OCI-M2 (cell line): ENCODE measurements around the gene ITPR1.

Experiments
- DNase-seq: peaks from one replicate; lab custom pipeline; 2025; ENCODE audit not compliant: unreplicated experiment; lab: John Stamatoyannopoulos, UW

Gene ITPR1

DNA sequence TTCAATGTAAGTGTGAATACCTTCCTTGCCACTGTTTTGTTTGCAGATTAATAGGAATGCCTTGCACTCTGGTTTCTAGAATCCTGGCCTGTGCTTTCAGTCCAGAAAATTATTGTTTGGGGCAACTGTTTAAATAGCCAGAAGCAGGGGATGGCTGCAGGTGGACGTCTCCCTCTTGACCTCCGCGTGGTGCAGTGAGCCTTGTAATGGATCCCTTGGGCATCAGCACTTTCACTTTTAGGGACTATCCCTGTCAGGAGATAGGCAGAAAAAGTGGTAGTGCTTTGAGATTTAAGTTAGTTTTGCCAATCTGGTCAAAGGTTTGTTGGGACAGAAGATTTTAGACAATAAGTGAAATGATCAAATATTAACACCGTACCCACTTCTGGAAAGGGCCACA is 307.4 kb downstream of the ITPR1 start:
- no peak for DNase-seq

DNA sequence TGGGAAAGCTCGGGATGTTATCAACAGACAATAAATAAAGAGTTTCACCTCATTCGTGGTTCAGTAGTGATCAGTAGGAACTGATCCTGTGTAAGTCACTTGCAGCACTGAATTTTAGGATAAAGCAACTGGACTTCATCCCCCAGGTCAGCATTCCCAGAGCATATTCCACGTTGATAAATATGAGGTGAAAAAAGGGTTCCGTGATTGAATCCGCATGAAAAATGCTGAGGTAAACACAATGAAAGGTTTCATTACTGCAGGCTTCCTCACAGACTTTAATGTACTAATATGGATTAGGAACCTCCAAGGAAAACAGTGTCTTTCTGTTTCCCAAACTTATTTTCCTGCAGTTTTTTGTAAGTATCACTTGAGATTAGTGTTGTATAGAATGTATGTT is 308.7 kb downstream of the ITPR1 start:
- no peak for DNase-seq

DNA sequence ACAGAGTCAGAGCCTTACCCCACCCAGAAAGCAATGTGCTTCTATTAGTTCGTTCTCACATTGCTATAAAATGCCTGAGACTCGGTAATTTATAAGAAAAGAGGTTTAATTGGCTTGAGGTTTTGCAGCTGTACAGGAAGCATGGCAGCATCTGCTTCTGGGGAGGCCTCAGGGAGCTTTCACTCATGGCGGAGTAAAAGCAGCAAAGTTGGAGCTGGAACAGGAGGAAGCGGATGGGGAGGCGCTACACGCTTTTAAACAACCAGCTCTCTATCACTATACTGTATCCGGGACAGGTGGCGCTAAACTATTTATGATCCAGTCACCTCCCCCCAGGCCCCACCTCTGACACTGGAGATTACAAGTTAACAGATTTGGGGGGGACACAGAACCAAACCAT is 309.8 kb downstream of the ITPR1 start:
- DNase-seq, result no peak

DNA sequence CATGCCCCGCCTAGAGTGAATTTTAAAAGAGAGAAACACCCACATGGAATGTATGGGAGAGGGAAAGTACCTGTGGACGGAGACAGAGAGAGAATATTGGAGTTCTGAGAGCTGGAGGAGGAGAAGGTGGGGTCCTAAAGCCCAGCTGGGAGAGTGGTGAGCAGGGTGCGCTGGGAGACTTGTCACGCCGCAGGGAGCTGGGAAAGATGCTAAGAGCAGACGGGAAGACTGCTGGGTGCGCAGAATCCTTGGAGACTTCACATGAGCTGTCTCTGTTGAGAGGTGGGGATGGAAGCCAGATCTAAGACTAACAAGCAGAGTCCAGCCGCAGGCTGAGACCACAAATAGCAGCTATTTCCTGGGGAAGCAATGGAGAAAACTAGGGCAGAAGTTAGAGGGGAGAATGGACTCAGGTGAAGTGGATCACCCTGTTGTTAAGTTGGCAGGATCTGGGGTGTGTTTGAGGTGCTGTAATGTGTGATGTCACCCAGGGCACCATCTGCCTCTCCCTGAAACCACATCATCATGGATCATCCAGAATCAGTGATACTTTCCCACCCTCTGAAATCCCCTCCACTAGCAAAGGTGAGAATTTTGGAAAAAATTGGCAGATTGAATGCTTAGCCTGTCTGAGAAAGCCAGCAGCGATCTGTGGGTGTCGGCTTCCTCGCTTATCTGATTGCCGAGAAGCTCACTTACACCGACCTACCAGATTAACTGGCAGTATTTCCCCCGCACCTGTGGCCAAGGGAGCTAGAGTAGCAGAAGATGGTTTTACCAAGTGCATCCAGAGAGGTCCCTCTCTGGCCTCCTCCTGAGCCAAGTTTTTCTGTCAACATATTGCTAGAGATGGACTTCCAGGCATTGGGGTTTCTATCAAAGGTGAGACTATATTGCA is 311.3 kb downstream of the ITPR1 start:
- DNase-seq, result no peak

DNA sequence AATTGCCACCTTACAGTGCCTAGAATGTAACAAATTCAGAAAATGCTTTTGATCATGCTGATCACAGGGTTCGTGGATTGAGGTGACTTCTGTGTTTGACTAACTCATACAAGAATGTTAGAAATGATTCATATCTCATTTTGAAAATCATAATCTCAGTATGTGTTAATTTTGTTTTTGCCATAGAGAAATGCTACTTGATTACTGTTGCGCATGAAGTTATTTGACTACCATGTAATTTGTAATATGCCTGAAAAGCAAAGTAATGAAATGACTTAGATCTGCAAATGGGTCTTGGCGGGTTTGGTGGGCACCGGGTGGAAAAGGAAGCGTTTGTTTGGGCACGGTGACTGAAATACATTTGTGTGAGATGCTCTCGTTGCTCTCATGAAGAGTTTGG is 312.5 kb downstream of the ITPR1 start:
- DNase-seq, result no peak

DNA sequence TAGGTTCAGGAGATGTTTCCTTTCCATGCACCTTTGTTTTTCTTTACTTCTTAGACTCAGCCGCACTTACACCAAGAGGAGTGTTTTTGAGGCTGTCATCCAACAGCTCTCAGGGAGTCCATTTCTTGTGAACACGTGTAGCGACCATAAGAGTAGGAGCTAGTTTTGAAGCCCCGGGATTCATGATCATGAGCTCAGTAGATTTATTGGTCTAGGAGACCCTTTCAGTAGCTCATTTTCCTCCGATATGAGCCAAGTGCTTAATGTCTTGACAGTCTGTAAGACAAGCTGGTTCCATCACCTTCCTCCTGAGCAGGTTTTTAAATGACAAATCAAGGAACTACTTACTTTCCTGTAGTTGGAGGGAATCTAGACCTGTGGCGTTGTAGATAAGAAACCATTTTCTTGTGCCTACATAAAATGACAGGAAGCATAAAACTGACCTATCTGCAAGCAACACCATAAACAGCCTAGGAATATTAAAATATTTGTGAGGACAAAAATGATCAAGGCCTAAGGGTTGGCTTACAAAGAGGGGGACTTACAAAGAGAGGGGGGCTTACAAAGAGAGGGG is 313.5 kb downstream of the ITPR1 start:
- DNase-seq, result no peak

DNA sequence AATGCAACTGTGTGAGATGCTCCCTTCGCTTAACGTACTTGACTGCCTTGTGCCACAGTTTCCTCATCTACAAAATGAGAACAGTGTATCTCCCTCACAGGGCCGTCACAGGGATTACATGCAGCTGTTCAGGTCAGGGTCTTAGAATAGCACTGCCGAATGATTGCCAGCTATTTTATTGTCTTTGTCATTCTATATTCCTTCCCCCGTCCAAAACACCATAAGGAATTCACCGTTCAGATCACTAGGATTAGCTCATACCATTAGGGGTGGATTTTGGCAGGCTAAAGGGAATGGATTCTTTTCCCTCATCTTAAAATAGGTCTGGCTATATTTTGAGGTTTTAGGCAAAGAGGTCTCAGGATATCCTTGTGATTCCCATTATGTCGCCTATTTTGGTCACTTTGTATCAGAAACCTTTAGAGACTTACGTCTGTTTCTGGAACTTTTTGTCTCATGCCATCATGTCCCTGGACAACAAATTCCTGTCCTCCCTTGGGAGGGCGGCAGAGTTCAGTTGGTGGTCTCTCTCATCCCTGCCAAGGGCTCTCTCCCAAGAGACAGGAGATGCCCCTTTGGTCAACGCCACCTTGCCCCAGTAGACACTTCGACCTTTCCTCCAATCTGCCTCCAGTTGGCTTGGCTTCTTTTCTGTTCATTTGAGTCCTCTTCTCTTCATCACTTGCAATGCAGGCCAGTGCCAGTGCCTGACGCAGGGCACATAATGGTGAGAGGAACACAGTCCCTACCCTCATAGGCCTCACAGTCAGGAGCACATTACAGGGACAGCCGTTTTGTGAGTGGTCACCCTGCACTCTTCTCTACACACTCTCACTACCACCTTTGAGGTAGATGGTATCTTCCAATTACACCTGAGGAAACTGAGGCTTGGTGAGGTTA is 314.5 kb downstream of the ITPR1 start:
- DNase-seq, result no peak

DNA sequence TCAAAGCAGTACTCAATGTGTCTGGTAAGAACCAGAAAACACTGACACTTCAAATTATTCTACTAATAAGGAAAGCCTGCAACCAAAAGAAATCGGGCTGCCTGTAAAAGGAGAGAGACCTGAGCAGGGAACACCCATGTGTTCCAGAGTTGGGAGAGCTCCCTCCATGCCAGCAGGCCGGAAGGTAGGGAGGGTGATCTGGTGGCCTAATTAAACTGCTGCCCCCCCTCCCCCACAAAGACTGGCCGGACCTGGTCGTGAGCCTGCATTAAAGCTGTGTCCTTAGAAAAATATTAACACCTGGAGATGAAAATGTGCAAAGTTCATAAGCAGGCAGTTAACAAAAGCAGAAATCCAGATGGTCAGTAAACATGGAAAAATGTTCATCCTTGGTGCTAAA is 315.5 kb downstream of the ITPR1 start:
- no peak for DNase-seq

DNA sequence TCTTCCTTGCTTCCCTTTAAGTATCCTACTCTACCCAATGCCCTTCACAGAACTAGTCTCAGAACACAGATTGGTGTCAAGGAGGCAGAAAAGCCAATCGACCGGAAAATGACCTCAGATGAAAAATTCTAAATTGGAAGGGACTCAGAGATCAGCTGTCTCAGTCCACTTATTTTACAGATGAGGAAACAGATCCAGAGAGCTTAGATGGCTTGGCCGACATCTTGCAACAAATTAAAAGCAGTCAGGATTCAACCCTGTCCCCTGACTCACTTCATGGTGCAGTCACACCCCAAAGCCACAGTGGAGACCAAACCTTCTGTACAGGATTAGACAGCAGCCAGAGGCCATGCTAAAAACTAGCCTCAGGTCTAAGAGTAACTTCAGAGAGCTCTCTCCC is 316.8 kb downstream of the ITPR1 start:
- DNase-seq, result no peak

DNA sequence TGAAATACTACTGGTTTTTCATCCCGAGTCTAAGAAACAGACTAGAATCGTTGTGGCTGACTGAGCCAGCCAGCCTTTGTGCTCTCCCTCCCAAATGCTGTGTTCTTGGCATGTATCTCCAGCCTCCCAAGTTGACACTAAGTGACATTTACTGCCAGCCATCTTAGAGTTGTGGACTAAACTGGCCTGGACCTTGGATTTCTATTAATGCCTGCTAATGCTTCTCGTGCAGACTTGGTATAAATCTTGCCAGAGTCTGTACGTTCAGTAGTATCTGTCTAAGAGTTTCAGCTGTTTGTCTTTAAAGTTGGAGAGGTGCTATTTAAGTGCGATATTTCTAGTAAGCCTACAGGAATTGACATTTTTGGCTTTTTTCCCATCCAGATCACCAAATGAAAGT is 319.4 kb downstream of the ITPR1 start:
- no peak for DNase-seq

DNA sequence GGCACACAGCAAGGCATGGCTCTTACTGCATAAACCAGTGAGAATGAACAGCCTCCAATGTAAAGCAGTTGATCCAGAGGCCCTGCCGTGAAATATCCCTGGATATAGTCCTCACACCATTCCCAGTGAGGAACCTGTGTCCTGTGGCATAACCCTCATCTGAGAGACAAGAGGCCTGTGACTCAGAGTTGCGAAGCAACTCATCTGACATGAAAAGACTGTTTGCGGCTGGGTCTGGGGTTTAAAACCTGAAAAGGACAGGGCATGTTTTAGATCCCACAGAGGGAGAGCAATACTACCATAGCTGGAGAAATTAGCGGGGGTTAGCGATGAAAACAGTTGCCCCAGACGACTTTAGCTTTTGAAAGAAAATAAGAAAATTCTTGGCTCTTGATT is 320.8 kb downstream of the ITPR1 start:
- no peak for DNase-seq

DNA sequence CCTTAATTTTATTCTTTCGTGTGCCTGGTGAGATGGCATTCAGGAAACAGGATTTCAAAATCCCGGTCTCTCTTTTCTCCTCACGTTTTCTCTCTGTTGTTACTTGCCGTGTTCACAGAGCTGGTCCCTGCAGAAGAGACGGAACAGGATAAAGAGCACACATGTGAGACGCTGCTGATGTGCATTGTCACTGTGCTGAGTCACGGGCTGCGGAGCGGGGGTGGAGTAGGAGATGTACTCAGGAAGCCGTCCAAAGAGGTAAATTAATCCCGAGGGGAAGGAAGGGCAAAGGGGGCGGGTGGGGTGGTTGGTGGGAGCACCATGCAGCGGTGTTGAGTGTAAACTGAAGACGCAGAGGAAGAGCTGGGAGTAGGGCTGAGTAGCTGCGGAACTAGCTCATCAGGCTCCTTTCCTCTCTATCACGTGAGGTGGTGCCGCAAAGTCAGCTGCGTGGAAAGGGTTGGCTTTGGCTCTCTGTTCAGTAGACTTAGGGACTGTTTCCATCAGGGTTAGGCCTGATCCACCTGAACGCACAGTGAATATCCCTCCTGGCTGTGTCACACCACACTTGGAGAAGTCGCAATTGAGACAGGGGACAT is 321.3 kb downstream of the ITPR1 start:
- DNase-seq, result no peak

DNA sequence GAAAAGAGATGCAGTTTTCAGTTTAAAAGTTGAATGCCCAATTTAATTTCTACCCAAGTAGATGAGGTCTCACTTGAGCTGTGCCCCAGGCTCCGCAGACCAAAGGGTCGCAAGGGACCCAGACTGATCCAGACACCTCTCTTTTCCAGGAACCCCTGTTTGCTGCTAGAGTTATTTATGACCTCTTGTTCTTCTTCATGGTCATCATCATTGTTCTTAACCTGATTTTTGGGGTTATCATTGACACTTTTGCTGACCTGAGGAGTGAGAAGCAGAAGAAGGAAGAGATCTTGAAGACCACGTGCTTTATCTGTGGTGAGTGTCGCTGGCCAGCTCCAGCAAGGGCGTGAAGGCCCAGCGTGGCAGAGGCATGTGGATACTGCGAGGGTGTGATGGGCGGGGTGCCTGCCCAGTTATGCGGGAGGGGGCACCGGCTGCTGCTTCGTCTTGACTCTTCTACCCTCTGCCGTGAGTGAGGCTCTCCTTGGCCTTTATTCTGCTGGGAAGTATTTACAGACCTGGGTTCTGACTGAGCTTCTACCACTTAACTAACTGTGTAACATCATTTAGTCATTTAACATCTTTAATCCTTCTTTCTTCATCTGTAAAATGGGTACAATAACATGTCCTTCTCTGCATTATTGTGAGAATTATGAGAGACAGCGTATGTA is 321.9 kb downstream of the ITPR1 start:
- no peak for DNase-seq

DNA sequence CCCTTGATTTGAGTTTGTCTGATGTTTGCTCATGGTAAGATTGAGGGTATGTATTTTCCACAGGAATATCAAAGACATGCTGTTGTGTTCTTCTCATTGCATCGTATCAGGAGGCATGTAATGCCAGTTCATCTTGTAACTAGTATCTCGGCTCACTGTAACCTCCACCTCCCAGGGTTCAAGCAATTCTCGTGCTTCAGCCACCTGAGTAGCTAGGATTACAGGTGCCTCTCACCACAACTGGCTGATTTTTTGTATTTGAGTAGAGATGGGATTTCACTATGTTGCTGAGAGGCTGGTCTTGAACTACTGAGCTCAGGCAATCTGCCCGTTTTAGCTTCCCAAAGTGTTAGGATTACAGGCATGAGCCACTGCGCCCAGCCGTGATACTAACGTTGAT is 323.2 kb downstream of the ITPR1 start:
- DNase-seq, result no peak

DNA sequence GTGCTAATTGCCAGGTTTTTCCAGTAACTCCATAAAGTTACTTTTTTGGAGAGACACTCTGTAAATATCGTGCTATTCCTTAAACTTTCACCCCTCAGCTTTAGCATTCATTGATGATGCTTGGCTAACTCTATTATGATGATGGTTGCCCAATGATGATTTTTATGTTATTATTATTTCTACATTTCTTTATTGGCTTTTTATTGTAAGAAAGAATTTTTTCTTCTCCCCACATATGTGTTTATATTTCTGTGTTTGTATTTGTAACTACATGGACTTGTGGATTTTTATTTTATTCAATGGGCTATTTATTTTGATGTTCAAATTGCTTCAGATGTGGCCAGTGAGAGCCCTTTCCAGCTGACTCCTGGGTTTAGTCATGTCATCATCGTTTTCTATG is 323.6 kb downstream of the ITPR1 start:
- no peak for DNase-seq

DNA sequence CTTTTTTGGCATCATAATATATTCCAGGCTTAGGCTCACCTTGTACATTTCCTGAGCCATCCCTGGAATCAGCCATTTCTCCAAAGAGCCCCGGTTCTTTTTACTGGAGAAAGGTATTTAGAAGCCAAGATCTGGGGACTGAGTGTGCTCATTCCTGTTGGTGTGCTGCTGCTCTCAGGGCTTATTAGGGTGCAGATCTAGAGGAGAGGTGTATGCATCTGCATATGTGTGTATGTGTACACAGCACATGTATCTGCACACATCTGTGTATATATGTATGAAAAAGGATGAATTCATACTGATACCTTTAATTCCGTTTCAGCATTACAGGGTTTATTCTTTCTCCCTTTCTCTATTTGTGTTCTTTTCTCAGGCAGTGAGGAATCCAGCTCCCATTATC is 324.0 kb downstream of the ITPR1 start:
- DNase-seq, result no peak

DNA sequence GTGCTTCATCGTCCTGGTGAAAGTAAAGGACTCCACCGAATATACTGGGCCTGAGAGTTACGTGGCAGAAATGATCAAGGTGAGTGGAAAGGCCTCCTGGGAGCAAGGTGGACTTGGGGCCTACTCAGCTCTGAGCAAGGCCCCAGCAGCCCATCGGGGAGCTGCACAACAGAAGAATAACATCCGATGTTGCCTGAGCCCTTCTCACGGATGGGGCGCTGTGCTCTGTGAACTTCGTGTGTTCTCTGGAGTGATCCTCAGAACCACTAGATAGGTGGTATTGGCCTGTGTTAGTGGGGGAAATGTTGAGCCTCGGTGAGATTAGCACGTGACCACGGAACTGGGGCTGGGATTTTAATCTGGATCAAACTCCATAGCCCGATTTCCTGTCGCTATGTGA is 325.0 kb downstream of the ITPR1 start:
- DNase-seq, result no peak

DNA sequence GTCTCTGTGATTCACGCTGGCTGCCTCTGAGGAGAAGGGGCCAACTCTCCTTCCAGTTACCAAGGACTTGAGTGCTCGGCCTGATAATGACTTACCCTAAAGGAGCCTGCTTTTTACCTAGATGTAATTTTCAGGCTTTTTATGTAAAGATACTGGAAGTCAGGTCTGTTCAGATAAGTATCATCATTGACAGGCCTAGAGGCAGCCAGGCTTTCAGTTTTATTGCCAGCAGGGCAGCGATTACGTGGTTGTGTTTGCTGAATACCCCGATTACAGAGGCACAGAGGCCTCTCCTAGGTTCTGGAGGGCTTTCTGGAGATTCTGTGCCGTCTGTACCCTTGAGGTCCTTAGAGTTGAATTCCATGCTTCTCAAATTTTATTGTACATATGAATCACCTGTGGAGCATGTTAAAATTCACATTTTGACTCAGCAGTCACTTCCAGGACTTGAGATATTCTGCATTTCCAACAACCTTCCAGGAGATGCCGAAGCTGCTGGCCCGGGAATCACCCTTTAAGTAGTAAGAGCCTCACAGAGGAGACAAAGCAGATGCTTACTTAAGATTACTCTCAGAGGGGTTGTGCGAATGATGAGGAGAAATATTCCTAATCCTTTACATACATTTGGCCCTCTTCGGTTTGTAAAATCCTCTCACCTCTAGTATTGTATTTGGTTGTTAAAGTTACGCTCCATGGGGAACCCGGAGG is 326.0 kb downstream of the ITPR1 start:
- DNase-seq, result no peak

DNA sequence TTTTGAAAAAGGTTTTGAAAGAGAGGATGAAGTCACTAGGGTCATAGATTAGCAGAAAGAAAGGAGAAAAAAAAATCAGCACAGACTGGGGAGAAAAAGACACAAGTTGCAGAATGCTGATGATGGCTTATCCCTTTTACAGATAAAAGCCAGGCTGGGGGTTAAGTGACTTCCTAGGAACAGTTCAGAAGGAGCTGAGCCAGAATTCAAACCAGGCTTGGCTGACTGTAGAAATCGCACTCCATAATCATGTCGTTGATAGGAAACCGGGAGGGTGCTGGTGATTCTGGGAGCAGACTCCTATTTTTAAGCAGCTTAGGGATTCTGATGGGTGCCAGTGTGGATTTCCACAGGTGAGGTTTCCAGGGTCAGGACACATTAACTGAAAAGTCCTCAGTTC is 326.6 kb downstream of the ITPR1 start:
- no peak for DNase-seq
